Measurements from ENCODE around the gene C7orf33.

Gene C7orf33

GRCh38 chr7:148589640-148590039 lies 926 bp upstream of the C7orf33 start:
- TF ChIP-seq EP300 (IDR thresholded peaks at IDR 0.05; ENCODE audit: borderline replicate concordance): no peak
- TF ChIP-seq TCF12 (IDR thresholded peaks at IDR 0.05; ENCODE audit: low read depth): no peak
- no peak for TF ChIP-seq NFIC (IDR thresholded peaks at IDR 0.05)
- TF ChIP-seq FOXM1 (IDR thresholded peaks at IDR 0.05; ENCODE audit: borderline replicate concordance, low read depth): no peak
- no peak for TF ChIP-seq ZBTB7A (IDR thresholded peaks at IDR 0.05; ENCODE audit: low read depth)
- no peak for TF ChIP-seq MAX (IDR thresholded peaks at IDR 0.05)
- no peak for TF ChIP-seq RAD21 (IDR thresholded peaks at IDR 0.05; ENCODE audit: low read depth)
- no peak for TF ChIP-seq CEBPB (IDR thresholded peaks at IDR 0.05)
- TF ChIP-seq YY1 (IDR thresholded peaks at IDR 0.05; ENCODE audit: low read depth): no peak
- no peak for TF ChIP-seq TAF1 (IDR thresholded peaks at IDR 0.05; ENCODE audit: low read depth)
- TF ChIP-seq TEAD4 (IDR thresholded peaks at IDR 0.05): no peak

DNA sequence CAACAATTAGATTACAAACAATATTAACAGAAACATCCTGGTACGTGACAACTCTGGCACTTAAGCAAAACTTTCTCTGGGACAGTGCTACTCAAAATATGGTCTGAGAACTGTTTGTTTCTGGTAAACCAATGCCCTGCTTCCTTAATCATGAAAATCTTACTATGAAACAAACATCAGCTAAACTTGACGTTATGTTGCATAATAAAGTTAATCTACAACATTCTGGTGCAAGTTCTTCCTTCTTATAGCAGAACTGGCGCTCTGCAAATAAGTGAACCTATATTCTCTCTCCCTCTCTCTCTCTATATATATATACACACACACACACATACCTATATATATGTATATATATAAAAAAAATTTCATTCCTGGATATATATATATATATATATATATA lies 7.8 kb downstream of the C7orf33 start:
- TF ChIP-seq EP300 (IDR thresholded peaks at IDR 0.05; ENCODE audit: borderline replicate concordance) (no peak), ZBTB7A (IDR thresholded peaks at IDR 0.05; ENCODE audit: low read depth) (no peak), TAF1 (IDR thresholded peaks at IDR 0.05; ENCODE audit: low read depth) (no peak), FOXM1 (IDR thresholded peaks at IDR 0.05; ENCODE audit: borderline replicate concordance, low read depth) (no peak), NFIC (IDR thresholded peaks at IDR 0.05) (no peak), CREB1 (IDR thresholded peaks at IDR 0.05; ENCODE audit: low read depth) (no peak)

- TF ChIP-seq EP300 (IDR thresholded peaks at IDR 0.05; ENCODE audit: borderline replicate concordance) (no peak), YY1 (IDR thresholded peaks at IDR 0.05; ENCODE audit: low read depth) (no peak), NFIC (IDR thresholded peaks at IDR 0.05) (no peak), TAF1 (IDR thresholded peaks at IDR 0.05; ENCODE audit: low read depth) (no peak), TEAD4 (IDR thresholded peaks at IDR 0.05) (no peak), EGR1 (IDR thresholded peaks at IDR 0.05) (no peak), RAD21 (IDR thresholded peaks at IDR 0.05; ENCODE audit: low read depth) (no peak), CREB1 (IDR thresholded peaks at IDR 0.05; ENCODE audit: low read depth) (no peak), FOXM1 (IDR thresholded peaks at IDR 0.05; ENCODE audit: borderline replicate concordance, low read depth) (no peak), REST (IDR thresholded peaks at IDR 0.05; ENCODE audit: low read depth) (no peak), TCF12 (IDR thresholded peaks at IDR 0.05; ENCODE audit: low read depth) (no peak), CEBPB (IDR thresholded peaks at IDR 0.05) (no peak), ZBTB7A (IDR thresholded peaks at IDR 0.05; ENCODE audit: low read depth) (no peak), USF1 (IDR thresholded peaks at IDR 0.05) (no peak), MAX (IDR thresholded peaks at IDR 0.05) (no peak)
Observed at GRCh38 chr7:148605350-148605749, 14.8 kb downstream of the C7orf33 start.

DNA sequence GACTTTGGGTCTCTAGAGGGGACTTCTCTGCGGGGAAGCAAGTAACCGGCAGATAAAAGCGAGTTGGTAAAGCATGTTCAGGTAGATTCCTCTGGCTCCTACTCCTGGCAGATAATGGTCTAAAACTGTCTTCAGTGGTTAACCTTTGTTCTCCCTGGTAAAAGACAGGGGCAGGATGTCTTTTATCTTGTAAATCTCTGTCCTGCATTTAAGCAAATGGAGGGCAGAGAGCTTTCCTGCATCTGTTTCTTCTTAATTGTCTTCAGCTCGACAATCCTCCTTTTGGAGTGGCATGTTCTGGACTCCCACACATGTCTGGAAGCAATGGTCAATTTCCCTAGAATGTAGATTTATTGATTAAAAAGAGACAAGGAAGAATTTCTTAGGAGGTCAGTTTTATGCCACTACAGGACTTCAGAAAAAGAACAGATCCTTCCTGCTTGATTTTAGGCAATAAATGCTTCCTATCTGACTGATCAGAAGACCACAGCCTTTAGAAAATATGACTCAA lies 16.6 kb downstream of the C7orf33 start:
- TF ChIP-seq USF1 (IDR thresholded peaks at IDR 0.05): no peak
- no peak for TF ChIP-seq EGR1 (IDR thresholded peaks at IDR 0.05)
- TF ChIP-seq EP300 (IDR thresholded peaks at IDR 0.05; ENCODE audit: borderline replicate concordance): no peak
- no peak for TF ChIP-seq REST (IDR thresholded peaks at IDR 0.05; ENCODE audit: low read depth)

GRCh38 chr7:148609045-148609725 lies 18.6 kb downstream of the C7orf33 start:
- TF ChIP-seq FOXM1 (IDR thresholded peaks at IDR 0.05; ENCODE audit: borderline replicate concordance, low read depth) (no peak), TCF12 (IDR thresholded peaks at IDR 0.05; ENCODE audit: low read depth) (no peak), EGR1 (IDR thresholded peaks at IDR 0.05) (no peak), TEAD4 (IDR thresholded peaks at IDR 0.05) (no peak), EP300 (IDR thresholded peaks at IDR 0.05; ENCODE audit: borderline replicate concordance) (no peak), ZBTB7A (IDR thresholded peaks at IDR 0.05; ENCODE audit: low read depth) (no peak), YY1 (IDR thresholded peaks at IDR 0.05; ENCODE audit: low read depth) (no peak), NFIC (IDR thresholded peaks at IDR 0.05) (no peak), USF1 (IDR thresholded peaks at IDR 0.05) (no peak), CEBPB (IDR thresholded peaks at IDR 0.05) (no peak), REST (IDR thresholded peaks at IDR 0.05; ENCODE audit: low read depth) (no peak), MAX (IDR thresholded peaks at IDR 0.05) (no peak), CREB1 (IDR thresholded peaks at IDR 0.05; ENCODE audit: low read depth) (no peak)

Measured in Ishikawa (cell line).